GM12891 (cell line): ENCODE measurements around the gene RUFY4.

ENCODE experiments used
- DNase-seq: peaks from one replicate; pipeline ENCODE4 v3.0.0; 2011; ENCODE audit warnings: low spot score; ENCODE audit not compliant: insufficient read length
- FAIRE-seq: peaks from 2 replicates; lab custom pipeline; 2011; peaks lifted over from hg19 to GRCh38; lab: Jason Lieb, UNC
- PAX5 ChIP-seq: IDR thresholded peaks from 2 replicates; pipeline ENCODE4 v1.6.1; 2011; ENCODE audit warnings: low read length, moderate library complexity, mild to moderate bottlenecking; ENCODE audit not compliant: insufficient read depth, severe bottlenecking
- POLR2A ChIP-seq: IDR thresholded peaks from 2 replicates; pipeline ENCODE4 v1.6.1; 2011; ENCODE audit warnings: low read depth, low read length, control low read depth
- POLR2AphosphoS5 ChIP-seq: IDR thresholded peaks from 2 replicates; pipeline ENCODE4 v1.6.1; 2011; ENCODE audit warnings: low read depth, low read length, control low read depth
- POU2F2 ChIP-seq: IDR thresholded peaks from 2 replicates; pipeline ENCODE4 v1.6.1; 2011; ENCODE audit warnings: low read depth, mild to moderate bottlenecking, control low read depth, low read length, moderate library complexity
- SPI1 ChIP-seq: IDR thresholded peaks from 2 replicates; pipeline ENCODE4 v1.6.1; 2011; ENCODE audit warnings: low read depth, low read length, control low read depth
- TAF1 ChIP-seq: IDR thresholded peaks from 2 replicates; pipeline ENCODE4 v1.6.1; 2011; ENCODE audit warnings: low read depth, low read length, control low read depth

Gene RUFY4

DNA sequence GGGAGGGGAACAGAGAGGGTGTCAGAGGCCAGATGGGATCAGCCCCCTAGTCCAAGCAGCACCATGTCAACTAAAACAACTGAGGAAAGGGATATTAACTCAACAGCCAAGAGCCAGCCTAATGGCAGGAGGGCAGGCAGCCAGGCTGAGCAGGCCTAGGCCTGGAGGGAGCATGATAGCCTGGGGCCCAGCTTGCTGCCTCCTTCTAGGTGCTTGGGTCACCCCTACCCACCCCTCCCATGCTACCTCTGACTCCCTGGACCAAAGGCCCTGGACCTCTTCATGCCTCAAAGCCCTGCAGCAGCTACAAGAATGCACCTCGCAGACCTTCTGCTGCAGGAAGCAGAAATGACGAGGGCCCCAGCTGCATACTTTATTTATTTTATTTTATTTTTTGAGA lies 44.2 kb upstream of the RUFY4 start:
- TF ChIP-seq POLR2AphosphoS5: no peak
- no peak for TF ChIP-seq TAF1
- TF ChIP-seq POLR2A: no peak
- no peak for TF ChIP-seq POU2F2
- no peak for TF ChIP-seq PAX5
- no peak for TF ChIP-seq SPI1
- FAIRE-seq (no peak), DNase-seq (no peak)

- FAIRE-seq (no peak), DNase-seq (peak; percentile 1)
- no peak for TF ChIP-seq POLR2AphosphoS5
- no peak for TF ChIP-seq SPI1
- no peak for TF ChIP-seq TAF1
- TF ChIP-seq POU2F2: no peak
- TF ChIP-seq PAX5: no peak
- TF ChIP-seq POLR2A: no peak
Measured at GRCh38 chr2:218026244-218026643, 42.8 kb upstream of the RUFY4 start.

GRCh38 chr2:218026676-218027425 lies 42.2 kb upstream of the RUFY4 start:
- DNase-seq (peak; percentile 5), FAIRE-seq (no peak)

GRCh38 chr2:218027426-218028188 lies 41.4 kb upstream of the RUFY4 start:
- DNase-seq: peak; percentile 4
- no peak for FAIRE-seq
- TF ChIP-seq POU2F2: no peak
- TF ChIP-seq SPI1: no peak
- no peak for TF ChIP-seq POLR2AphosphoS5
- TF ChIP-seq TAF1: no peak
- no peak for TF ChIP-seq POLR2A

More at GRCh38 chr2:218026676-218027425, 42.2 kb upstream of the RUFY4 start:
- TF ChIP-seq SPI1 (no peak), POLR2A (no peak), TAF1 (no peak), POU2F2 (no peak), POLR2AphosphoS5 (no peak), PAX5 (no peak)

DNA sequence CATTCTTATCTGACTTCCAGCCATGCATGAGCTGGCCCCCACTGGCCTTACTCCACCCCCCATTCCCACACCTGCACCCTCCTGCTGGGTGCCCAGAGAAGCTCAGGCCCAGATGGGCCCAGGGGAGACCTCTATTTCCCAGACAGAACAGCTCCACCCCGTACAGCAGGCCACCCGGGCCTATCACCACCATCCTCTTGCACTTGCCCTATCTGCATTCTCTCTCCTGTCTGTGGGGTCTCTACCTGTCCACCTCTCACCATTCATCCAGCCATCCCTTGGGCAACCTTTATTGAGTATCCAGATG lies 40.9 kb upstream of the RUFY4 start:
- peak; percentile 5 for DNase-seq

GRCh38 chr2:218028562-218029348 lies 40.3 kb upstream of the RUFY4 start:
- FAIRE-seq (no peak), DNase-seq (peak; percentile 2)
- TF ChIP-seq PAX5 (no peak), TAF1 (no peak), SPI1 (no peak), POU2F2 (no peak), POLR2A (no peak)

More for the DNA sequence above, 40.9 kb upstream of the RUFY4 start:
- no peak for FAIRE-seq
- TF ChIP-seq POLR2AphosphoS5: no peak
- TF ChIP-seq SPI1: no peak
- no peak for TF ChIP-seq TAF1
- no peak for TF ChIP-seq PAX5
- TF ChIP-seq POU2F2: no peak
- TF ChIP-seq POLR2A: no peak

GRCh38 chr2:218029366-218030360 lies 39.4 kb upstream of the RUFY4 start:
- peak; percentile 2 for DNase-seq
- FAIRE-seq: no peak
- TF ChIP-seq TAF1 (no peak), SPI1 (no peak), PAX5 (no peak), POU2F2 (no peak), POLR2AphosphoS5 (no peak), POLR2A (no peak)

GRCh38 chr2:218030409-218031195 lies 38.5 kb upstream of the RUFY4 start:
- FAIRE-seq: peak; percentile 91
- peak; percentile 3 for DNase-seq
- TF ChIP-seq POLR2A (no peak), PAX5 (no peak), POLR2AphosphoS5 (no peak), SPI1 (no peak), POU2F2 (no peak), TAF1 (no peak)
